ENCODE results near the gene LZTR1. TPM values are rescaled to one million over a fixed set of nuclear protein-coding genes. Genes with fewer than 3 reads are reported as not detected.
A peak's percentile ranks its signal among the peaks of the same experiment; 100 is the strongest.

Gene LZTR1
- total RNA-seq, 2 donors from 2014 or later, result 20.7 to 24.7 TPM

- DNase-seq (ENCODE audit: low spot score), result no peak
- peaks cover 0 to 29% of the 10 kb centered on the region in 2 donors for H3K4me1 ChIP-seq
These were observed 26.5 kb upstream of the LZTR1 start for GRCh38 chr22:20955548-20955947.

DNA sequence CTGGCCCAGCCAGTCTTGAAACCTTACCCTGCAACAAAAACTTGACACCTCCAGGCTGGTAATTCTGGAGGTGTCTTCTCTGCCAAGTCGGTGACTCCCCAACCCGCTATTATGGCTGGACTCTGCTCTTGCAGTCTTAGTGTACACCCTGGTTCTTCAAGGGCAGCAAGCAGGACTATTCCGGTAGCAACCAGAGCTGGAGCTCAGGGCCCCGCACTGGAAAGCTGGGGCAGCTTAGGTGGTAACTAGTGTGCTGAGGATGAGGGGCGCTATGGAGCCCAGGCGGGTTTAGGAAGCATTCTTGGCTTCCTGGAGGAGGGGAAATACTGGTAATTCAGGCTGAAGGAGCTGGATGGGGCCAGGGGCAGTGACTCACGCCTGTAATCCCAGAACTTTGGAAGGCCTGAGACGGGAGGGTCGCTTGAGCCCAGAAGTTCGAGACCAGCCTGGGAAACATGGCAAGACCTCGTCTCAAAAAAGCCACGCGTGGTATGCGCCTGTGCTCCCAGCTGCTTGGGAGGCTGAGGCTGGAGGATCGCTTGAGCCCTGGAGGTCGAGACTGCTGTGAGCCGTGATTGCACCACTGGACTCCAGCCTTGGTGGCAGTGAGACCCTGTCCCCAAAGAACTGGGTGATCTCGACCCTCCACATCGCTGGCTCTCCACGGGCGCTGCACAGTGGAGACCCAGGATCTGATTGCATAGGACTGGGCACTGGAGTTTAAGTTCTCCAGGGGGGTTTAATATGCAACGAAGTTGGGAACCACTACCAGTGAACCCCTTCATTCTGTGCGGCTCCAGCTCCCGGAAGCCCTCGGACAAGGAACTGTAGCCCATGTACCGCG, 25.6 kb upstream of the LZTR1 start:
- Histone ChIP-seq H3K36me3 (peaks cover 12% of the 10 kb centered on the region), H3K27me3 (no peaks in the 10 kb centered on the region), H3K9me3 (no peaks in the 10 kb centered on the region), H3K4me1 (peaks cover 0 to 29% of the 10 kb centered on the region in 2 donors), H3K27ac (peak overlapping the region; percentile 50 to 64), H3K4me3 (peak overlapping the region; percentile 67 to 68)
- TF ChIP-seq CTCF (IDR thresholded peaks at IDR 0.05), result no peak
- DNase-seq (ENCODE audit: low spot score), result no peak

More at GRCh38 chr22:20955548-20955947, 26.5 kb upstream of the LZTR1 start:
- TF ChIP-seq CTCF (IDR thresholded peaks at IDR 0.05), result no peak
- no peaks in the 10 kb centered on the region for H3K27me3 ChIP-seq
- H3K36me3 ChIP-seq, result peaks cover 22% of the 10 kb centered on the region
- H3K4me3 ChIP-seq, result no peak overlapping the region
- no peak overlapping the region for H3K27ac ChIP-seq
- H3K9me3 ChIP-seq, result no peaks in the 10 kb centered on the region

DNA sequence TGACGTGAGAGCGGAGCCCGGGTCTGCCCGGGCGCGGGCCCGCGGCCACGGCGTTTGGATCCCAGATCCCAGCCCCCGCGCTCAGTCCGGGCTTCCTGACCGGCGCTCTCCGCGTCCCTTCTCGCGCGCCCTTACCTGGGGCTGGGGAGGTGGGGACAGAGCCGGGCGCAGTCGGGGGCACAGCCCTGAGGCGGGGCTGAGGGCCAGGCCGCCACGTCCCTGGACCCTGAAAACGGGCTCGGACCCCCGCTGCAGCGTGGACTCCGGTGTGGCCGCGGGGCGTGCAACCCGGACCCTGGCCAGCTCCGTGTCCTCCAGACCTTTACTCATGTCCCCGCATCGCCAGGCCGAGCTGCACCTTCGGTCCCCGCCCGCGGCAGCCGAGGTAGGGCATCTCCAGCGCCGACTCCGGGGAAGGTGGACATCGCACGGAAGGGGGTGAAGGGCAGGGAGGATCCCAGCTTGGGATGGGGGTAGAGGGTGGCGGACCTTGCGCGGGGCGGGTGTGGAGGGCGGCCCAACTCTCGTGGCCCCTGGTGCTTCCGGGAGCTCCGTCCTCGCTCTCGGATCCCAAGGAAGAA, 24.9 kb upstream of the LZTR1 start:
- peak overlapping the region; percentile 67 to 68 for H3K4me3 ChIP-seq
- no peak for TF ChIP-seq CTCF (IDR thresholded peaks at IDR 0.05)
- no peaks in the 10 kb centered on the region for H3K9me3 ChIP-seq
- peaks cover 0 to 29% of the 10 kb centered on the region in 2 donors for H3K4me1 ChIP-seq
- peaks cover 5% of the 10 kb centered on the region for H3K36me3 ChIP-seq
- H3K27ac ChIP-seq, result peak overlapping the region; percentile 50 to 64
- DNase-seq (ENCODE audit: low spot score), result no peak
- no peaks in the 10 kb centered on the region for H3K27me3 ChIP-seq

GRCh38 chr22:20957683-20958431, 24.2 kb upstream of the LZTR1 start:
- peaks cover 0 to 29% of the 10 kb centered on the region in 2 donors for H3K4me1 ChIP-seq
- no peaks in the 10 kb centered on the region for H3K36me3 ChIP-seq
- TF ChIP-seq CTCF (IDR thresholded peaks at IDR 0.05), result peak in 1 of 2 donors; percentile 10
- H3K9me3 ChIP-seq, result no peaks in the 10 kb centered on the region
- no peak for DNase-seq (ENCODE audit: low spot score)
- H3K4me3 ChIP-seq, result peak overlapping the region; percentile 67 to 68
- no peaks in the 10 kb centered on the region for H3K27me3 ChIP-seq
- peak overlapping the region; percentile 50 to 64 for H3K27ac ChIP-seq

DNA sequence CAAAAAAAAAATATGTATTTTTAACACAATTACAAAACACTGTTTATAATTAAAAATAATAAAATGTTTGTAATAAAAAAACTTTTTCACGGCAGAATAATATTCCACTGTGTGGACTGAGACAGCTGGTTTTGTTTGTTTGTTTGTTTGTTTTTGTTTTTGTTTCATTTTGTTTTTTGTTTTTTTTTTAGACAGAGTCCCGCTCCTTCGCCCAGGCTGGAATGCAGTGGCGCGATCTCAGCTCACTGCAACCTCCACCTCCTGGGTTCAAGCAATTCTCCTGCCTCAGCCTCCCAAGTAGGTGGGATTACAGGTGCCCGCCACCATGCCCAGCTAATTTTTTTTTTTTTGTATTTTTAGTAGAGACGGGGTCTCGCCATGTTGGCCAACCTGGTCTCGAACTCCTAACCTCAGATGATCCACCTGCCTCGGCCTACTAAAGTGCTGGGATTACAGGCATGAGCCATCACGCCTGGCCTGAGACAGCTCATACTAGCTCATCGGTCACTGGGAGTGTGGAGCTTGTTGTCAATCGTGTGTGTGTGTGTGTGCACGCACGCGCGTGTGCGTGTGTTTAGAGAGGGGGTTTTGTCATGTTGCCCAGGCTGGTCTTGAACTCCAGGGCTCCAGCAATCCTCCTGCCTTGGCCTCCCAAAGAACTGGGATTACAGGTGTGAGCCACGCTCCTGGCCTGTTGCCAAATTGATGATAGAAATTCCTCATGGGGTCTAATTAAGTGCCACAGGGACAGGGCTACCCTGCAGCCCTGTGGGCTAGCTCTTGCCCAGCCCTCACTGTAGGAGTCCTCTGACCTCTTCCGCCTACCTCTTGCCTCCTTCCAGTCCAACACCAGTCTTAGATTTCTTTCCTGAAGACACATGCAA, 22.3 kb upstream of the LZTR1 start:
- TF ChIP-seq CTCF (IDR thresholded peaks at IDR 0.05), result no peak
- no peak overlapping the region for H3K4me3 ChIP-seq
- no peak for DNase-seq (ENCODE audit: low spot score)
- H3K27me3 ChIP-seq, result no peaks in the 10 kb centered on the region
- no peaks in the 10 kb centered on the region for H3K36me3 ChIP-seq
- no peaks in the 10 kb centered on the region for H3K9me3 ChIP-seq
- H3K4me1 ChIP-seq, result peaks cover 0 to 21% of the 10 kb centered on the region in 2 donors
- H3K27ac ChIP-seq, result no peak overlapping the region
